Esophagus squamous epithelium (tissue), 4 donors: Measurements from ENCODE around the gene CDKL5.

ENCODE experiments used
- CTCF ChIP-seq, 6 experiments: fragments of 450-650 bp in 4 of 6; fragments of 200-600 bp in 2 of 6; sonication (generic) in 2 of 6; IDR thresholded peaks; one replicate each; pipeline ENCODE4 v1.5.1; 2016 to 2019; ENCODE audit warnings: antibody characterized with exemption in 6 of 6, mild to moderate bottlenecking in 4 of 6, moderate library complexity in 4 of 6
- POLR2A ChIP-seq, 4 donors: fragments of 450-650 bp; IDR thresholded peaks; one replicate each; pipeline ENCODE4 v1.6.1; 2017; ENCODE audit warnings: antibody characterized with exemption in 4 of 4, mild to moderate bottlenecking in 4 of 4, moderate library complexity in 3 of 4

GRCh38 chrX:18682979-18683387 is 257.6 kb downstream of the CDKL5 start:
- TF ChIP-seq CTCF (IDR thresholded peaks at IDR 0.05) (no peak), POLR2A (IDR thresholded peaks at IDR 0.05) (no peak)
